HepG2 (cell line): ENCODE measurements around the gene USP12. TPM values are rescaled to one million over a fixed set of nuclear protein-coding genes. Genes with fewer than 3 reads are reported as not detected.
"Not testable (repeated sequence)": the region's sequence is repeated elsewhere in the genome, so short reads cannot be mapped to it uniquely, and the experiment has no call there.

Experiments used
- ATAC-seq: fragments of 200-7000 bp; cut with Tn5 transposase; 3 replicates; pipeline ENCODE4 v1.9.1; 2020; ENCODE audit warnings: mild to moderate bottlenecking, moderate library complexity
- BruUV-seq: library from RNA; stranded (reverse); fragments of 400-500 nt; replicated peaks from 2 replicates; lab custom pipeline; 2021; lab: Mats Ljungman, UMichigan
- CTCF ChIA-PET: fragments of 300-600 bp; formaldehyde crosslinking; extraction: SDS; loops from one replicate; lab custom pipeline; 2021; ENCODE audit warnings: low total read pairs, inconsistent platforms, low intra/inter-chr PET ratio; lab: Yijun Ruan, JAX
- POLR2A ChIA-PET: fragments of 350-600 bp; sonication (Branson Sonifier 250); formaldehyde crosslinking; loops from one replicate; lab custom pipeline; 2020; ENCODE audit warnings: antibody characterized with exemption, inconsistent platforms; lab: Yijun Ruan, JAX
- DNase-seq: peaks from one replicate; pipeline ENCODE4 v3.0.0-alpha.2; 2015; ENCODE audit warnings: low spot score
- FAIRE-seq: peaks from 3 replicates; lab custom pipeline; 2011; peaks lifted over from hg19 to GRCh38; lab: Jason Lieb, UNC
- H2AFZ ChIP-seq: one replicate; pipeline ENCODE4 v1.6.1; 2011; ENCODE audit warnings: low read length, inconsistent platforms
- H3K27ac ChIP-seq: fragments of 300-600 bp; 3 replicates; pipeline ENCODE4 v1.8.0; 2011; ENCODE audit warnings: mixed run types, mild to moderate bottlenecking, mixed read lengths, low read length, inconsistent platforms; ENCODE audit not compliant: insufficient read depth; ENCODE audit errors: extremely low read length
- H3K27me3 ChIP-seq, 2 experiments: fragments of 200-600 bp in 1 of 2; 2 replicates in 1 of 2; 3 replicates in 1 of 2; pipeline versions ENCODE4 v1.6.0 to v1.8.0; 2011; ENCODE audit warnings: low read length in 2 of 2, mild to moderate bottlenecking in 2 of 2, moderate library complexity in 2 of 2, inconsistent platforms in 1 of 2; ENCODE audit not compliant: insufficient read depth in 2 of 2, control insufficient read depth in 1 of 2
- H3K36me3 ChIP-seq, 2 experiments: fragments of 200-600 bp in 1 of 2; replicated peaks in 1 of 2; 2 replicates in 1 of 2; 3 replicates in 1 of 2; pipeline versions ENCODE4 v1.5.1 to v1.8.0; 2011; ENCODE audit warnings: low read length in 2 of 2, inconsistent platforms in 1 of 2; ENCODE audit not compliant: insufficient read depth in 2 of 2, control insufficient read depth in 1 of 2
- H3K4me1 ChIP-seq: 2 replicates; pipeline ENCODE4 v1.5.1; 2012; ENCODE audit warnings: low read length, inconsistent platforms; ENCODE audit not compliant: insufficient read depth
- H3K4me2 ChIP-seq: 2 replicates; pipeline ENCODE4 v1.6.0; 2011; ENCODE audit warnings: low read depth, low read length, inconsistent platforms
- H3K4me3 ChIP-seq, 3 experiments: fragments of 200-600 bp in 1 of 3; sonication (generic), shearing (Covaris generic) in 1 of 3; replicated peaks in 1 of 3; 2 replicates each; pipeline ENCODE4 v1.5.1; 2011 to 2016; ENCODE audit warnings: low read length in 3 of 3, inconsistent platforms in 2 of 3, low read depth in 2 of 3, mild to moderate bottlenecking in 2 of 3, control low read depth in 1 of 3, mixed read lengths in 1 of 3; ENCODE audit not compliant: insufficient read depth in 1 of 3
- H3K79me2 ChIP-seq: one replicate; pipeline ENCODE4 v1.6.1; 2011; ENCODE audit warnings: low read length, inconsistent platforms; ENCODE audit not compliant: insufficient read depth
- H3K9ac ChIP-seq: 2 replicates; pipeline ENCODE4 v1.6.0; 2011; ENCODE audit warnings: mild to moderate bottlenecking, low read depth, low read length, inconsistent platforms; ENCODE audit not compliant: insufficient read depth
- H3K9me3 ChIP-seq: 2 replicates; pipeline ENCODE4 v1.5.1; 2012; ENCODE audit warnings: mild to moderate bottlenecking, low read length
- H4K20me1 ChIP-seq: 2 replicates; pipeline ENCODE4 v1.6.0; 2011; ENCODE audit warnings: inconsistent platforms, mild to moderate bottlenecking, low read length, moderate library complexity; ENCODE audit not compliant: insufficient read depth
- ARNTL ChIP-seq: sonication (generic); formaldehyde crosslinking; IDR thresholded peaks from 2 replicates; pipeline ENCODE4 v1.4.0; 2020; ENCODE audit warnings: mild to moderate bottlenecking, missing genetic modification reagents
- ATF2 ChIP-seq: sonication (generic); formaldehyde crosslinking; IDR thresholded peaks from 2 replicates; pipeline ENCODE4 v1.4.0; 2020; ENCODE audit warnings: missing genetic modification reagents
- CBX2 ChIP-seq, 2 experiments: fragments of 200-600 bp in 1 of 2; sonication (generic); formaldehyde crosslinking in 1 of 2; IDR thresholded peaks; 2 replicates each; pipeline versions ENCODE4 v1.7.0 to v1.8.1; 2018 to 2022; ENCODE audit warnings: low read depth in 2 of 2, low read length in 1 of 2, mild to moderate bottlenecking in 1 of 2, missing genetic modification reagents in 1 of 2
- CSRNP1 ChIP-seq: sonication (generic); formaldehyde crosslinking; IDR thresholded peaks from 2 replicates; pipeline ENCODE4 v1.8.1; 2023; ENCODE audit warnings: mild to moderate bottlenecking, missing genetic modification reagents
- HDAC2 ChIP-seq: sonication (generic); formaldehyde crosslinking; IDR thresholded peaks from 2 replicates; pipeline ENCODE4 v1.4.0; 2020; ENCODE audit warnings: missing genetic modification reagents
- HIVEP1 ChIP-seq: sonication (generic); formaldehyde crosslinking; IDR thresholded peaks from 2 replicates; pipeline ENCODE4 v1.4.0; 2020; ENCODE audit warnings: mild to moderate bottlenecking, missing genetic modification reagents
- IKZF5 ChIP-seq: IDR thresholded peaks from 2 replicates; pipeline ENCODE4 v1.6.1; 2018; ENCODE audit warnings: missing genetic modification reagents, mild to moderate bottlenecking, missing compliant biosample characterization
- MLLT10 ChIP-seq: sonication (generic); formaldehyde crosslinking; IDR thresholded peaks from 2 replicates; pipeline ENCODE4 v1.4.0; 2020; ENCODE audit warnings: missing genetic modification reagents
- NFRKB ChIP-seq: fragments of 450-650 bp; IDR thresholded peaks from 2 replicates; pipeline ENCODE4 v1.6.1; 2017
- SNRNP70 ChIP-seq: fragments of 200-400 bp; formaldehyde crosslinking; IDR thresholded peaks from 2 replicates; pipeline ENCODE4 v1.6.1; 2017; ENCODE audit warnings: mild to moderate bottlenecking, low read depth, low read length, moderate library complexity
- STAG1 ChIP-seq: sonication (generic); formaldehyde crosslinking; IDR thresholded peaks from 2 replicates; pipeline ENCODE4 v1.4.0; 2020; ENCODE audit warnings: missing genetic modification reagents
- ZBTB37 ChIP-seq: sonication (generic); formaldehyde crosslinking; IDR thresholded peaks from 2 replicates; pipeline ENCODE4 v1.4.0; 2020; ENCODE audit warnings: mild to moderate bottlenecking, missing genetic modification reagents
- ZNF563 ChIP-seq: sonication (generic); formaldehyde crosslinking; IDR thresholded peaks from 2 replicates; pipeline ENCODE4 v1.8.0; 2022; ENCODE audit warnings: mild to moderate bottlenecking, moderate library complexity, missing genetic modification reagents
- WGBS: methylation state at CpG from one replicate; pipeline ENCODE4 v1.1.6; 2017; ENCODE audit warnings: low lambda C conversion rate; 5-methylcytosine and 5-hydroxymethylcytosine counted together
- in situ Hi-C: cut with HindIII; loops from 2 replicates; pipeline ENCODE4 v1.10.0; 2017; ENCODE audit warnings: low pct_unique_long_range_greater_than_20kb; ENCODE audit not compliant: extremely low pct_ligation_motif_present
- intact Hi-C: fragments of 100-400 bp; cut with micrococcal nuclease; formaldehyde crosslinking; loops from one replicate; pipeline ENCODE4 v1.10.0; 2022; ENCODE audit not compliant: unreplicated experiment
- polyA plus RNA-seq, 8 experiments: library from polyadenylated mRNA; depleted of rRNA in 3 of 8; stranded (reverse) in 7 of 8; unstranded in 1 of 8; fragments of >200 nt; fragmentation: Illumina TruSeq in 4 of 8; extraction: Trizol in 4 of 8; gene quantifications; 2 replicates each; pipeline versions ENCODE4 v1.2.1 to v1.2.3, GENCODE V29; 2011 to 2016; ENCODE audit warnings: low read depth in 4 of 8, missing spikeins in 1 of 8, mixed read lengths in 1 of 8; ENCODE audit not compliant: insufficient read depth in 1 of 8
- total RNA-seq, 5 experiments: library from RNA; depleted of rRNA; stranded (reverse); fragments of >200 nt; fragmentation: Illumina TruSeq; extraction: Trizol; gene quantifications; 2 replicates each; pipeline ENCODE4 v1.2.3, GENCODE V29; 2016; ENCODE audit warnings: low read depth in 1 of 5

Gene USP12
- total and polyA plus RNA-seq, 2 of the 13 experiments (the other 11 are each of a cell fraction or from before 2014, with no cell fraction given), result 9.8 to 19.5 TPM

- no peak for TF ChIP-seq IKZF5 (CRISPR knock-in tag)
- no peak for TF ChIP-seq ATF2 (CRISPR knock-in tag)
- TF ChIP-seq ZNF563 (CRISPR knock-in tag), result no peak
- TF ChIP-seq ZBTB37 (CRISPR knock-in tag), result no peak
- TF ChIP-seq SNRNP70, result no peak
- TF ChIP-seq HDAC2 (CRISPR knock-in tag), result no peak
- no peak for TF ChIP-seq CSRNP1 (CRISPR knock-in tag)
- no peak for TF ChIP-seq MLLT10 (CRISPR knock-in tag)
- no peak for TF ChIP-seq HIVEP1 (CRISPR knock-in tag)
- TF ChIP-seq NFRKB, result no peak
- no peak for TF ChIP-seq ARNTL (CRISPR knock-in tag)
- no peak for TF ChIP-seq STAG1
- no peak for TF ChIP-seq CBX2 (IDR thresholded peaks at IDR 0.05; ENCODE audit: low read depth, low read length)
- no peak for TF ChIP-seq CBX2 (CRISPR knock-in tag; IDR thresholded peaks at IDR 0.05; ENCODE audit: low read depth)
- POLR2A ChIA-PET, result no interaction called here
- H3K27me3 ChIP-seq, result no peaks in the 10 kb centered on the region; a peak in 2 of 5 replicates
These were observed 21.4 kb upstream of the USP12 start for GRCh38 chr13:27192973-27193372.

GRCh38 chr13:27192367-27192766 is 20.8 kb upstream of the USP12 start:
- ATAC-seq, H3K9ac ChIP-seq, H3K79me2 ChIP-seq, FAIRE-seq, POLR2A ChIA-PET, H3K36me3 ChIP-seq, intact Hi-C loops, H2AFZ ChIP-seq, in situ Hi-C loops, H3K9me3 ChIP-seq, H3K4me2 ChIP-seq, H3K27ac ChIP-seq, H4K20me1 ChIP-seq, H3K4me3 ChIP-seq, CTCF ChIA-PET, DNase-seq, H3K27me3 ChIP-seq, H3K4me1 ChIP-seq, BruUV-seq: not testable (repeated sequence)
- 56% methylated on average over 1 of the region's 1 CpG for WGBS

More at GRCh38 chr13:27192973-27193372, 21.4 kb upstream of the USP12 start:
- no peaks in the 10 kb centered on the region for H3K79me2 ChIP-seq
- no peaks in the 10 kb centered on the region for H3K9me3 ChIP-seq
- intact Hi-C loops, result no loop called here
- no TSS peak for BruUV-seq
- H3K27ac ChIP-seq, result no peak overlapping the region
- CTCF ChIA-PET, result no interaction called here
- FAIRE-seq (no peak), ATAC-seq (no peak), DNase-seq (no peak)
- no peak overlapping the region for H3K4me3 ChIP-seq
- no peak overlapping the region for H2AFZ ChIP-seq
- H3K36me3 ChIP-seq, result no peaks in the 10 kb centered on the region
- 13% methylated on average over 1 of the region's 1 CpG for WGBS
- H3K4me1 ChIP-seq, result no peaks in the 10 kb centered on the region
- H3K9ac ChIP-seq, result no peak overlapping the region
- H4K20me1 ChIP-seq, result no peaks in the 10 kb centered on the region
- H3K4me2 ChIP-seq, result no peak overlapping the region
- in situ Hi-C loops, result no loop called here
